C4-2B (cell line): ENCODE data around the gene GRIN3A.

Experiments used
- H3K27ac ChIP-seq: fragments of 450-650 bp; 2 replicates; pipeline ENCODE4 v1.5.1; 2017
- CTCF ChIP-seq: fragments of 450-650 bp; conservative IDR thresholded peaks from 2 replicates; pipeline ENCODE4 v1.5.1; 2017; ENCODE audit warnings: mild to moderate bottlenecking
- ZFX ChIP-seq: fragments of 450-650 bp; IDR thresholded peaks from 2 replicates; pipeline ENCODE4 v1.6.1; 2017

Gene GRIN3A

DNA sequence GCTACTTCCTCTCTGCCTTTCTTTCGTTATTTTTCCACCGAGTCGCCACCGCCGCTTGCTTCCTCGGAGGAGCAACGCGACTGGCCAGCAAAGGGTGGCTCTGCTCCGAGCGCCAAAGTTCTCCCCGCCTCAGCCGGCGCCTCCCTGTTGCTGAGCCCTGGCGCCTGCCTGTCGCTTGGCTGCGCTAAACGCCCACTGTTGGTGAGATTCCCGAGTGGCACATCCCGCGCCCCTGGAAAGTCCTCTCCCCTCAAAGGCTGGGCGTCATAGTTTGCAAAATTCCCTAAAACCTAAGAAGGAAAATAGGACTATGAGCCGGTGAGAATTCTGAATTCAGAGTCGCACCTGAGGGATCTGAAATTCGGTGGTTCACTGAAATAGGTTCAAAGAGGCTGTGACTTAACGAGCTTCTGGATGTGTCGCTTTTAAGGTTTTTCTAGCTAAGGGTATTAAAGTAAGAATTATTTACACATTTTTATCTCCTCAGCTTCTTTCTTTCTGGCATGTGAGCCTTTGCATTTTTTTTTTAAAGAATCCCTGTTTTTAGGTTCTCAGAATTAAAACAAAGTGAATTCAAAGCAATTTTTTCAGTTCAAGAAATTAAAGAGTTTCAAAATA lies at the start of gene GRIN3A:
Gene GRIN3A, minus strand, starts transcription at position 82 of the 618 bp plus-strand sequence. CDS start 668 bp downstream, outside the sequence.
- peak within 1 kb of the TSS; percentile 70 for H3K27ac ChIP-seq
- TF ChIP-seq ZFX (no peak), CTCF (peak; percentile 95)

DNA sequence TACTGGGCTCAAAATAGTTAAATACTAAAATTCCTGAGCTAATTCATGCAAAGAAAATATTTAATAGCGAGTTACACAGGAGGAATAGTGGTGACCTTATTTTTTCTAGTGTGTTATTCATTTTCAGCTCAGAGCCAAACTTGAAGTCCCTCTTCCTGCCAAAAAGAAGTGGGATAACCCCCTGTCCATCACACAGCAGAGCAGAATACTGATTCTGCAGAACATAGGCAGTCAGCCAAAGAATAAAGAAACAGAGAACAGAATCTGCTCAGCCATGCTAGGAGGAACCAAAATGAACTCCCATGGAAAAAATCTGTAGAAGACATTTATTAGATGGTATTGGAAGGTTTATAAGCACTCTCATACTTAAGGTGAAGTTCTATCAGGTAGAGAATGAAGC lies 49.4 kb upstream of the GRIN3A start:
- H3K27ac ChIP-seq: no peak overlapping the region
- TF ChIP-seq CTCF: no peak
- no peak for TF ChIP-seq ZFX

- H3K27ac ChIP-seq: no peak overlapping the region
- TF ChIP-seq ZFX (no peak), CTCF (no peak)
These were observed 39.9 kb upstream of the GRIN3A start for GRCh38 chr9:101778332-101778731.

- TF ChIP-seq ZFX (no peak), CTCF (no peak)
- H3K27ac ChIP-seq: no peak overlapping the region
These were observed 26.0 kb upstream of the GRIN3A start for GRCh38 chr9:101764472-101764871.

GRCh38 chr9:101758304-101758930 lies 20.0 kb upstream of the GRIN3A start:
- H3K27ac ChIP-seq: no peak overlapping the region
- TF ChIP-seq CTCF: no peak
- no peak for TF ChIP-seq ZFX

DNA sequence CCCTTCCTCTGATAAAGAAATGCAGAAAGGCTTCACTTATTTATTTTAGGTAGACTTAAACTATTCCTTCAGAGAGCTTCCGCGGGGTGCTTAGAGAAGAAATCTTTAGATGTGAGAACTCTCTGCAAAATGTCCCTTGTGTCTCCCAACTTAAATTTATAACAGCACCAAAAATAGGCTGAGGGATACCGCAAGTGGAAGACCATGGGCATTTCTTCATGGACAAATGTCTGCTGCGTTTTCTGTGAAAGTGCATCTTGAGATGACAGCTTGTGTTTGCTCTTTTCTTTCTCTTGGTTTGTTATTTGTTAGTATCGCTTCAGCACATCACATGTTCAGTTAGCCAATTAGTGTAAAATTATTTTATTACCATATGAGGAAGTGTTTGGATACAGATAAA lies 15.3 kb upstream of the GRIN3A start:
- no peak for TF ChIP-seq ZFX
- no peak for TF ChIP-seq CTCF
- no peak overlapping the region for H3K27ac ChIP-seq

DNA sequence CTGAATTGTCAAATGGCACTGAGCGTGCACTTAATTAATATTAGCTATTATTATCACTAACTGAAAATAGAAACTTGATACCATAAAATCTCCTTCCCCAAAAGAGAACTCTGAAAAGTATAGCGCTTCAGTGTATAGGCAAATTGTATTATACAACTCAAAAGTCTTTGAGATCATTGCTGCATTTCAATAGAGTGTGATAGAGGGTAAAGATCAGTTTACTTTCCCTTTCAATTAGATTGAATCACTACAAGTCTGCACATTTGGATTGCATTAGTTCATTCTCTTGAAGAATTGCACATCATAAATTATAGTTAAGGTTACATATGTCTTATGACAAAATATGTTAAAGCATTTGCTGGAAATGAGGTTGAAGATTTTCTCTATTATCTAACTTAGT lies 13.4 kb upstream of the GRIN3A start:
- TF ChIP-seq CTCF (no peak), ZFX (no peak)
- no peak overlapping the region for H3K27ac ChIP-seq
